HG03565 (cell line): ENCODE results near the gene GATA6.
"Not testable (repeated sequence)": the region's sequence is repeated elsewhere in the genome, so short reads cannot be mapped to it uniquely, and the experiment has no call there.

Source experiments
- ATAC-seq: cut with Tn5 transposase; IDR thresholded peaks from one replicate; pipeline ENCODE4 v1.9.1; 2021; ENCODE audit warnings: mild to moderate bottlenecking, moderate library complexity; ENCODE audit not compliant: unreplicated experiment

Gene GATA6

GRCh38 chr18:22180722-22181121 is 11.3 kb downstream of the GATA6 start:
- ATAC-seq = no peak

GRCh38 chr18:22182884-22183697 is 13.7 kb downstream of the GATA6 start:
- no peak for ATAC-seq

GRCh38 chr18:22183698-22184170 is 14.3 kb downstream of the GATA6 start:
- ATAC-seq = no peak

GRCh38 chr18:22184573-22184972 is 15.2 kb downstream of the GATA6 start:
- ATAC-seq = not testable (repeated sequence)

GRCh38 chr18:22185273-22185672 is 15.9 kb downstream of the GATA6 start:
- no peak for ATAC-seq

GRCh38 chr18:22185771-22186386 is 16.5 kb downstream of the GATA6 start:
- ATAC-seq = no peak

- no peak for ATAC-seq
Observed at GRCh38 chr18:22186484-22186971, 17.1 kb downstream of the GATA6 start.

- no peak for ATAC-seq
Observed at GRCh38 chr18:22188559-22189267, 19.3 kb downstream of the GATA6 start.

GRCh38 chr18:22189449-22190166 is 20.2 kb downstream of the GATA6 start:
- ATAC-seq = no peak

- no peak for ATAC-seq
Observed at GRCh38 chr18:22191346-22191695, 21.9 kb downstream of the GATA6 start.

GRCh38 chr18:22191923-22192322 is 22.5 kb downstream of the GATA6 start:
- ATAC-seq = no peak

- no peak for ATAC-seq
Observed at GRCh38 chr18:22193466-22193865, 24.1 kb downstream of the GATA6 start.

GRCh38 chr18:22194151-22194598 is 24.8 kb downstream of the GATA6 start:
- ATAC-seq = no peak

- no peak for ATAC-seq
Observed at GRCh38 chr18:22195052-22195451, 25.7 kb downstream of the GATA6 start.

- not testable (repeated sequence) for ATAC-seq
Observed at GRCh38 chr18:22196943-22197342, 27.6 kb downstream of the GATA6 start.

GRCh38 chr18:22197668-22198067 is 28.3 kb downstream of the GATA6 start:
- no peak for ATAC-seq

GRCh38 chr18:22198163-22198562 is 28.8 kb downstream of the GATA6 start:
- no peak for ATAC-seq

- no peak for ATAC-seq
Observed at GRCh38 chr18:22199005-22199404, 29.6 kb downstream of the GATA6 start.

GRCh38 chr18:22200611-22201225 is 31.3 kb downstream of the GATA6 start:
- no peak for ATAC-seq

GRCh38 chr18:22203035-22203434 is 33.6 kb downstream of the GATA6 start:
- no peak for ATAC-seq
